Upper lobe of left lung (tissue), 6 donors: ENCODE measurements around the gene TEX44. TPM values are rescaled to one million over a fixed set of nuclear protein-coding genes. Genes with fewer than 3 reads are reported as not detected.
"Not testable (repeated sequence)": the region's sequence is repeated elsewhere in the genome, so short reads cannot be mapped to it uniquely, and the experiment has no call there.

ENCODE experiments used
- ATAC-seq, 2 donors: fragments of 200-7000 bp; cut with Tn5 transposase; one replicate each; pipeline ENCODE4 v1.9.1; 2022; ENCODE audit warnings: mild to moderate bottlenecking in 2 of 2, moderate library complexity in 2 of 2; ENCODE audit not compliant: low FRiP score in 2 of 2
- DNase-seq, 2 donors: peaks; one replicate each; pipeline ENCODE4 v3.0.0-alpha.2; 2019 to 2020
- H3K27ac ChIP-seq, 4 donors: fragments of 200-600 bp; sonication (generic); one replicate each; pipeline ENCODE4 v1.5.1; 2016 to 2019
- H3K27me3 ChIP-seq, 4 donors: fragments of 200-600 bp; sonication (generic); one replicate each; pipeline ENCODE4 v1.5.1; 2017 to 2019
- H3K36me3 ChIP-seq, 4 donors: fragments of 200-600 bp; sonication (generic); one replicate each; pipeline ENCODE4 v1.5.1; 2016 to 2019
- H3K4me1 ChIP-seq, 4 donors: fragments of 200-600 bp; sonication (generic); one replicate each; pipeline ENCODE4 v1.5.1; 2018 to 2019
- H3K4me3 ChIP-seq, 4 donors: fragments of 200-600 bp; sonication (generic); one replicate each; pipeline ENCODE4 v1.5.1; 2017 to 2019; ENCODE audit warnings: mild to moderate bottlenecking in 2 of 4, moderate library complexity in 1 of 4
- H3K9me3 ChIP-seq, 4 donors: fragments of 200-600 bp; sonication (generic); one replicate each; pipeline ENCODE4 v1.5.1; 2018 to 2019
- EP300 ChIP-seq, 4 donors: sonication (generic); formaldehyde crosslinking; IDR thresholded peaks; one replicate each; pipeline ENCODE4 v1.5.1; 2017; ENCODE audit warnings: antibody characterized with exemption in 4 of 4, control low read depth in 2 of 4
- POLR2A ChIP-seq, 4 donors: fragments of 450-650 bp; IDR thresholded peaks; one replicate each; pipeline ENCODE4 v1.5.1; 2016 to 2017; ENCODE audit warnings: antibody characterized with exemption in 4 of 4, mild to moderate bottlenecking in 2 of 4
- POLR2AphosphoS5 ChIP-seq, 2 donors: sonication (generic); formaldehyde crosslinking; IDR thresholded peaks; one replicate each; pipeline ENCODE4 v1.5.1; 2017; ENCODE audit warnings: antibody characterized with exemption in 2 of 2
- WGBS, 2 donors: methylation state at CpG; one replicate each; pipeline ENCODE4 v1.1.5; 2017 to 2018; 5-methylcytosine and 5-hydroxymethylcytosine counted together
- total RNA-seq, 6 donors: library from RNA; depleted of rRNA in 4 of 6; stranded (reverse); fragments of >200 nt in 4 of 6; gene quantifications; one replicate each; pipeline versions ENCODE4 v1.1.0 to v1.2.1, GENCODE V29; 2016 to 2021
- TF ChIP-seq, protein P1 (sequence below), 6 experiments: fragments of 450-650 bp in 4 of 6; fragments of 200-600 bp in 2 of 6; sonication (generic) in 2 of 6; IDR thresholded peaks; one replicate each; pipeline ENCODE4 v1.5.1; 2016 to 2019; ENCODE audit warnings: antibody characterized with exemption in 6 of 6
- donor health status: DM: no; HTN: no; CAD: no; lungs with moderate emphysema.
- donor health status: DM: no; HTN: yes; CAD: no; lungs with severe emphysema.

Gene TEX44
- total RNA-seq, 6 donors from 2014 or later: not detected

DNA sequence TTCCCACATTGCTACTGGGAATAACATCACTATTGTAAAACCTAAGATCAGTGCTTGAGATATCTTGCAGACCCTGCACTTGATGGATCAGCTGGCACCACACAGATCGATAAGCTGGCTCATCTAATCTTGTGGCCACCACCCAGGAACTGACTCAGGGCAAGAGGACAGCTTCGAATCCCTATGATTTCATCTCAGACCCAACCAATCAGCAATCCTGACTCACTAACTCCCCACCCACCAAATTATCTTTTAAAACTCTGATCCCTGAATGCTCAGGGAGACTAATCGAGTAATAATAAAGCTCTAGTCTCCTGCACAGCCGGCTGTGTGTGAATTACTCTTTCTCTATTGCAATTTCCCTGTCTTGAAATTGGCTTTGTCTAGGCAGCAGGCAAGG lies 11.3 kb upstream of the TEX44 start:
- H3K4me1 ChIP-seq: peaks cover 0 to 4% (median 0%) of the 10 kb centered on the region in 4 donors
- H3K9me3 ChIP-seq: no peaks in the 10 kb centered on the region
- H3K27me3 ChIP-seq: no peaks in the 10 kb centered on the region
- TF ChIP-seq, protein P1, sequence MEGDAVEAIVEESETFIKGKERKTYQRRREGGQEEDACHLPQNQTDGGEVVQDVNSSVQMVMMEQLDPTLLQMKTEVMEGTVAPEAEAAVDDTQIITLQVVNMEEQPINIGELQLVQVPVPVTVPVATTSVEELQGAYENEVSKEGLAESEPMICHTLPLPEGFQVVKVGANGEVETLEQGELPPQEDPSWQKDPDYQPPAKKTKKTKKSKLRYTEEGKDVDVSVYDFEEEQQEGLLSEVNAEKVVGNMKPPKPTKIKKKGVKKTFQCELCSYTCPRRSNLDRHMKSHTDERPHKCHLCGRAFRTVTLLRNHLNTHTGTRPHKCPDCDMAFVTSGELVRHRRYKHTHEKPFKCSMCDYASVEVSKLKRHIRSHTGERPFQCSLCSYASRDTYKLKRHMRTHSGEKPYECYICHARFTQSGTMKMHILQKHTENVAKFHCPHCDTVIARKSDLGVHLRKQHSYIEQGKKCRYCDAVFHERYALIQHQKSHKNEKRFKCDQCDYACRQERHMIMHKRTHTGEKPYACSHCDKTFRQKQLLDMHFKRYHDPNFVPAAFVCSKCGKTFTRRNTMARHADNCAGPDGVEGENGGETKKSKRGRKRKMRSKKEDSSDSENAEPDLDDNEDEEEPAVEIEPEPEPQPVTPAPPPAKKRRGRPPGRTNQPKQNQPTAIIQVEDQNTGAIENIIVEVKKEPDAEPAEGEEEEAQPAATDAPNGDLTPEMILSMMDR (IDR thresholded peaks at IDR 0.05): no peak
- no peak for TF ChIP-seq EP300 (IDR thresholded peaks at IDR 0.05)
- TF ChIP-seq POLR2A (IDR thresholded peaks at IDR 0.05): no peak
- TF ChIP-seq POLR2AphosphoS5 (IDR thresholded peaks at IDR 0.05): no peak
- no peaks in the 10 kb centered on the region for H3K36me3 ChIP-seq
- H3K27ac ChIP-seq: no peak overlapping the region
- no peak for ATAC-seq
- no peak for DNase-seq
- WGBS, 2 donors: 80 to 92% methylated on average over 4 of the region's 4 CpGs
- no peak overlapping the region for H3K4me3 ChIP-seq

DNA sequence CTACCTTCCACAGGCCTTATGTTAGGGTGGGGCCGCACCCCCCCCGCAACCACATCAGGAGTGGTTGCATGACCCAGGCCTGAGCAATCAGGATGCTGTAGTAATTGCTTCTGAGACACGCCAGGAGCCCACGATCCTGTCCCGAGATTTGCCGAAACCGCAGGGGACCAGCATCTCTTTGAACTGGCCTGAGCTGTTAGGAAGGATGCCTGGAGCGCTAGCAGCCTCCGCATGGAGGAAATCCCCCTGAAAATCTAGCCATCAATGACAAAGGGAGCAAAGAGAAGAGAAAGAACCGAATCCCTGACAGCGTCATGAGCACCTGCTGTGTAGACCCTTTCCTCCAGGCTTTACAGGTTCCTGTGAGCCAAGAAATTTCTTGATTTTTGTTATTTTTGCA lies 8.7 kb upstream of the TEX44 start:
- Histone ChIP-seq H3K36me3 (no peaks in the 10 kb centered on the region), H3K27me3 (no peaks in the 10 kb centered on the region), H3K9me3 (no peaks in the 10 kb centered on the region), H3K4me3 (no peak overlapping the region), H3K4me1 (peaks cover 0 to 4% (median 0%) of the 10 kb centered on the region in 4 donors), H3K27ac (no peak overlapping the region)
- no peak for DNase-seq
- TF ChIP-seq POLR2A (IDR thresholded peaks at IDR 0.05): no peak
- TF ChIP-seq, protein P1 (IDR thresholded peaks at IDR 0.05): no peak
- TF ChIP-seq POLR2AphosphoS5 (IDR thresholded peaks at IDR 0.05): no peak
- TF ChIP-seq EP300 (IDR thresholded peaks at IDR 0.05): no peak
- ATAC-seq: no peak
- 62 to 75% methylated on average over 11 of the region's 11 CpGs for WGBS, 2 donors

DNA sequence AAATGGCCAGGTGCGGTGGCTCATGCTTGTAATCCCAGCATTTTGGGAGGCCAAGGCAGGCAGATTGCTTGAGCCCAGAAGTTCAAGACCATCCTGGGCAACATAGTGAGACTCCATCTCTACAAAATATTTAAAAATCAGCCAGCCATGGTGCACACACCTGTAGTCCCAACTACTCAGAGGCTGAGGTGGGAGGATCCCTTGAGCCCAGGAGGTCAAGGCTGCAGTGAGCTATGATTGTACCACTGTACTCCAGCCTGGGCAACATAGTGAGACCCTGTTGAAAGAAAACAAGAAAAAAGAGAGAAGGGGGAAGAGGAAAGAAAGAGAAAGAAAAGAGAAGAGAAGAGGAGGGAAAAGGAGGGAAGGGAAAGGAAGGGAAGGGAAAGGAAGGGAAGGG lies 4.9 kb upstream of the TEX44 start:
- H3K27ac ChIP-seq, DNase-seq, ATAC-seq, H3K9me3 ChIP-seq, H3K4me1 ChIP-seq, H3K4me3 ChIP-seq, H3K36me3 ChIP-seq, H3K27me3 ChIP-seq: not testable (repeated sequence)
- WGBS, 2 donors: 86 to 92% methylated on average over 1 of the region's 1 CpG

DNA sequence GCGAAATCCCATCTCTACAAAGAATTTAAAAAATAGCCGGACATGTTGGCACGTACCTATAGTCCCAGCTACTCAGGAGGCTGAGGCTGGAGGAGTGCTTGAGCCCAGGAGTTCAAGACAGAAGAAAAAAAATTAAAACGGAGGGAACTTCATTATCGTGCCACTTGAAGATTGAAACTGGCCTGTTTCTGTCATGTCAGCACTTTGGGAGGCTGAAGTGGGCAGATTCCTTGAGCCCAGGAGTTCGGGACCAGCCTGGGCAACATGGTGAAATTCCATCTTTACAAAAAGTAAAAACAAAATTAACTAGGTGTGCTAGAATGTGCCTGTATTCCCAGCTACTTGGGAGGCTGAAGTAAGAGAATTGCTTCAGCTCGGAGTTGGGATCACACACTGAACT lies 3.0 kb upstream of the TEX44 start:
- Histone ChIP-seq H3K27me3 (no peaks in the 10 kb centered on the region), H3K9me3 (no peaks in the 10 kb centered on the region), H3K4me1 (no peaks in the 10 kb centered on the region), H3K27ac (no peak overlapping the region), H3K4me3 (no peak overlapping the region), H3K36me3 (no peaks in the 10 kb centered on the region)
- WGBS, 2 donors: 84 to 85% methylated on average over 7 of the region's 7 CpGs
- TF ChIP-seq EP300 (IDR thresholded peaks at IDR 0.05): no peak
- TF ChIP-seq, protein P1 (IDR thresholded peaks at IDR 0.05): no peak
- no peak for TF ChIP-seq POLR2A (IDR thresholded peaks at IDR 0.05)
- no peak for TF ChIP-seq POLR2AphosphoS5 (IDR thresholded peaks at IDR 0.05)
- ATAC-seq: no peak
- no peak for DNase-seq

DNA sequence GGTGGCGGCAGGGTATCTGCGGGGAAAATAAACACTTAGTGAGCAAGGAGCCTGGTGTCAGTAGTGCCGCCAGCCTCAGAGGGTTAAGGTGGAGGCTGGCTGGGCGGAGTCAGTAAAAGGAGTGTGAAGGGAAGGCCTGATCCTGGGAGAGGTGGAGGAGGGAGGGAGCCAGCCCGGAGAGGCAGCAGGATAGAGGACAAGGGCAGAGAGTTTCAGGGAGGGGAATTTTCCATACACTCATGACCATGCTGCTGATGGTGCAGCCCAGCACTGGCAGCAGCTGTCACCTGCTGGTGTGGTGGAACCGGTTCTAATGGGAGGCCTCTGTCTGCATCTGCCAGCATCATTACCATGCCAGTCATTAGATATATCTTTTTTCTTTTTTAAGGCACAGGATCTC lies 2.0 kb upstream of the TEX44 start:
- no peak for DNase-seq
- no peak overlapping the region for H3K4me3 ChIP-seq
- WGBS, 2 donors: 48 to 71% methylated on average over 6 of the region's 6 CpGs
- no peaks in the 10 kb centered on the region for H3K4me1 ChIP-seq
- no peak for ATAC-seq
- no peaks in the 10 kb centered on the region for H3K36me3 ChIP-seq
- TF ChIP-seq EP300 (IDR thresholded peaks at IDR 0.05) (no peak), POLR2AphosphoS5 (IDR thresholded peaks at IDR 0.05) (no peak), POLR2A (IDR thresholded peaks at IDR 0.05) (no peak)
- TF ChIP-seq, protein P1 (IDR thresholded peaks at IDR 0.05): no peak
- H3K27ac ChIP-seq: no peak overlapping the region
- H3K27me3 ChIP-seq: no peaks in the 10 kb centered on the region
- H3K9me3 ChIP-seq: no peaks in the 10 kb centered on the region
